ENCODE results near the gene ZNF438. TPM values are rescaled to one million over a fixed set of nuclear protein-coding genes. Genes with fewer than 3 reads are reported as not detected.

ZNF438 gene
- total RNA-seq, 1 donor from 2014 or later, result 6.9 TPM

GRCh38 chr10:30830315-30831230 lies 201.1 kb downstream of the ZNF438 start:
- no peak for DNase-seq (ENCODE audit: extremely low read depth, low read depth, low spot score)

GRCh38 chr10:30829901-30830300 lies 201.8 kb downstream of the ZNF438 start:
- DNase-seq (ENCODE audit: extremely low read depth, low read depth, low spot score), result no peak

GRCh38 chr10:30828680-30829079 lies 203.0 kb downstream of the ZNF438 start:
- no peak for DNase-seq (ENCODE audit: extremely low read depth, low read depth, low spot score)

GRCh38 chr10:30828164-30828563 lies 203.5 kb downstream of the ZNF438 start:
- DNase-seq (ENCODE audit: extremely low read depth, low read depth, low spot score), result no peak

GRCh38 chr10:30827531-30828120 lies 204.0 kb downstream of the ZNF438 start:
- no peak for DNase-seq (ENCODE audit: extremely low read depth, low read depth, low spot score)

GRCh38 chr10:30826679-30827078 lies 205.0 kb downstream of the ZNF438 start:
- no peak for DNase-seq (ENCODE audit: extremely low read depth, low read depth, low spot score)

DNA sequence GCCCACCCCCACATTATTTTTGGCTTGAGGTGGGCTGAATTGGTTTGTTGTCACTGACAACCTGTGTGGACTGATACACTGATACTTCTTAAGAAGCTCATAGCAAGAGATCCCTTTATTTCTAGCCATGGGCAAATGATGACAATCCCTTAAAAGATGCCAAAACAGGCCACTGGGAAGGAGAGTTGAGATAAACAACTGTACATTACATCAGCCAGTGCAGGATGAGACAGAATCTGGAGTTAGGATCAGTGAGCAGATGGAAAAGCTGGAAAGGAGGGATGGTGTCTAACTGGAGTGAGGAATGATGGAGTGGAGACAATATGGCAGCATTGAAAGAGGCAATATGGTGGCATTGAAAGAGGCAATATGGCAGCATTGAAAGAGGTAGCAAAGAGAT lies 206.2 kb downstream of the ZNF438 start:
- DNase-seq (ENCODE audit: extremely low read depth, low read depth, low spot score), result no peak

DNA sequence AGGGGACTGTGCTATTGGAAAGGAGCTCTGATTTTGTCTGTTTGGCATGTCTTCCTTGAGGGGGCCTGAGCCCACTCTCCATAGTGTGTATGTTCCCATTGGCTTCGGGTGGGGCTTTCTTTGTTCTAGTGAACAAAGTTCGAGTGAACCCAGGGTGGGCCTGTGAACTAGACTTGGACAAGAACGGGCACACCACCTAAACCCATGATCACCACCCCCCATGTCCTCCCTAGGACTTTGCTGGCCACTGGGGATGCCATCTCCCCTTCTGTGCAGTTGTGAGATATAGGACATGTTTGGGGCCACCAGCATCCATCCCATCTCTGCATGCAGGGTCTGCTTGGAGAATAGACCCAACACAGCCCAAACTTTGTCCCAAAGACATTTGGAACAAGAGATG lies 206.6 kb downstream of the ZNF438 start:
- DNase-seq (ENCODE audit: extremely low read depth, low read depth, low spot score), result no peak

- DNase-seq (ENCODE audit: extremely low read depth, low read depth, low spot score), result no peak
These were observed 208.0 kb downstream of the ZNF438 start for GRCh38 chr10:30823651-30824050.

DNA sequence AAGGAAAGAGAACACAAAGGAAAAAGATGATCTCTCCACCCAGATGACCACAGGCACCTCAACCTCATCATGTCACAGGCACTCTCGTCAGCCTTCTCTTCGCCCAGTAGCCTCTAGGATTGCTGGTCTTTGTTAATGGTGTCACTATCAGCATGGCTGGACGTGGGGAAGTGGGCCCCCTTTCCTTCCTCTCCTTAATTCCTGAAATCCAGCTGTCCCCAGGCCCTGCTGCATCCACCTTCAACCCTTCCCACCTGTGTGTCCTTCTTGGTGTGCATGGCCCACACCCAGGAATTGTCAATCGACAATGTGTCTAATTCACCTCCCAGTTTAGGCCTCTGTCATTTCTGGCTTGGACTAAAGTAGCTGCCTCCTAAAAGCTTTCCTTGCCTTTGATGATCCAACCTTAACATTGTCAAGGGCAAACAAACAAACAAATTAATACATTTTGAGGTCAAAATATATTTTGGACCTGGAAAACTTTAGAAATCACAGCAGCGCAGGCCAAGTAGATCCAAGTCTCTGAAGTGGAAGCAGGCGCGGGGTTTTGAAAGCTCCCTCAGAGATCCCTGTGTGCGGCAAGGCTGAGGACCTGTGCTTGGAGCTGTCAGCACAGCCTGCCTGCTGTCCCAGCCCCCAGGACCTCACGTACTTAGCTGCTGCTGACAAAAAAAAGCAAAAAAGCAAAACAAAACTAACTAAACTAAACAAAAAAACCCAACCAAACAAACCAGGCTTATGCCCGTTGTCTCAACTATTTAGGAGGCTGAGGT lies 208.8 kb downstream of the ZNF438 start:
- DNase-seq (ENCODE audit: extremely low read depth, low read depth, low spot score), result no peak

DNA sequence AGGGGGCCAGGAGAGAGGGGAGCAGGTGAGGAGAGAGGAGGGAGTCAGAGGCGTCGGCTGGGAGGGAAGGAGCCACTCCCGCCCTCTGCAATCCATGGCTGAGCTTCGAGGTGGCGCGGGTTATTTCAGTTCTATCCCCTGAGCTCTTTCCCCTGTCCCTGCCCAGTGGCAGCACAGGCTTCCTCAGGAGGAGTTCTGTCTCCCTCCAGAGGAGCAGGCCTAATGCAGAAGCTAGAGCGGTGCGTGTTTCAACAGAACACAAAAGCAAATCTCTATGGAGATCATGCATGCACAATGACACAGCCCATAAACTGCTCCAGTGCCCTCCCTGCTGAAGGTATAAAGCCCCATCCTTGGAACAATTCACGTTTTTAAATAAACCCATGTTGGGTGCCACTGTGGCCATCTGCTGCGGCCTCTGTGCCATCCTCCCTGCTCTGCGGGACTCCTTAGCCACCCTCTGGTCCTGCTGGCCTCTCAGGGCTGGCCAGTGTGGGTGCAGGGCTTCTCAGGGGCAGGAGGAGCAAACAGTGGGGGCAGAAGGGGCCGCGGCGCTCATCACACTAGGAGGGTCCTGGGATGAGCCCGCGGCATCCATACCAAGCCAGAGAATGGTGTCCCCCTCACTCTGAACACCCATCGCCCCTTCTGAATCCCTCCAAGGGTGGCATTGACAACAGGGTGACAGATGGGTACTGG lies 209.5 kb downstream of the ZNF438 start:
- no peak for DNase-seq (ENCODE audit: extremely low read depth, low read depth, low spot score)

GRCh38 chr10:30821261-30821993 lies 210.2 kb downstream of the ZNF438 start:
- no peak for DNase-seq (ENCODE audit: extremely low read depth, low read depth, low spot score)

GRCh38 chr10:30820261-30820991 lies 211.2 kb downstream of the ZNF438 start:
- DNase-seq (ENCODE audit: extremely low read depth, low read depth, low spot score), result peak; percentile 82

DNA sequence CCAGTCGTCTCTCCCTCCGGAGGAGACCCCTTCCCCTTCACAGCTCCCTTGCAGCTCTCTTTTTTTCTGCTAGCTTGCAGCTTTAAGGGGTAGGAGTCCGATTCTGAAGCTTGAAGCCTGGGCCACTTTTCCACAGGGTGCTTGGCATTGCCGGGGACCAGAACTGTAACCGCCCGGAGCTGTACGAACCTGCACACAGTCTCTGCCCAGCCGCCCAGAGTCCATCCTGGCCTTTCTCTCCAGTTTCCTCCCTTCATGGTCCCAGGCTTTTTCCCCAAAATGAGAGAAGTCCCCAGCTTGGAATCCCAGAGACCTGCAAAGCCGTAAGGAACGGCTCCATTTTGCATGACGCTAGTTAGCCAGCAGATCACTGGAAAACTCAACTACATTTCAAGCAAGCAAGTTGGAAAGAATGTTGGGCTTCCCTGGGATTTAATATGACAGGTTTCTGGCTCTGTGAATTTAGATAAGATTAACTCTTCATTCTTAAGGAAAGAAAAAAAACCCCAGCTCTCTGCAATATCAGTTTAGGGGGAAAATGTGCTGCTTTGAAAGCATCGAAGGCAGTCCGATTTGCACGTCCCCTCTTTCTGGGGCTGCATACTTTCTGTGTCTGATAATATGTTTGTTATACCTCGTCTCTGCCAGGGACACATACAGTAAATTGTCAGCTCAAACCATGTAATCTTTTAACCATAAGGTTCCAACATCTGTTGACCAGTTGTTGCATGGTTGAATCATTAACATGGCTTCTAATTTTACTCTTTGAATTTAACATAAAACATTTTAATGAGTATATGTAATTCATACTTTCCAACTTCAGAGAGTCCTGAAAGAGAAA lies 212.1 kb downstream of the ZNF438 start:
- DNase-seq (ENCODE audit: extremely low read depth, low read depth, low spot score), result no peak

- DNase-seq (ENCODE audit: extremely low read depth, low read depth, low spot score), result no peak
These were observed 212.8 kb downstream of the ZNF438 start for GRCh38 chr10:30818854-30819253.

- no peak for DNase-seq (ENCODE audit: extremely low read depth, low read depth, low spot score)
These were observed 213.5 kb downstream of the ZNF438 start for GRCh38 chr10:30818010-30818660.

DNA sequence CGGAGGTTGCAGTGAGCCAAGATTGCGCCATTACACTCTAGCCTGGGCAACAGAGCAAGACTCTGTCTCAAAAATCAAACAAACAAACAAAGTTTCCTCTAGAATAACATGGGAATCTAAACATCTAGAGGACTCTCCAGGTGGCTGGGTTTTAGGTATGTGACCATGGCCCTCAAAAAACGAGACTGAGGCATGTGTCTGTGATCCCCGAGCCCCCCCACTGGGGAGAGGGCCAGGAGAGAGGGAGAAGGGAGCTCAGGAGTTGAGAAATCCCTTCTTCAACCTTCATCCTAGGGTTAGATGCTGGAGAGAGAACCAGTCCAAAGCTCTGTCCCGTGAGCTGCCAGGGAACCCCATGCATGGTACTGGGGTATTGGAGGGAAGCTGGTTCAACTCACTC lies 214.1 kb downstream of the ZNF438 start:
- DNase-seq (ENCODE audit: extremely low read depth, low read depth, low spot score), result no peak

DNA sequence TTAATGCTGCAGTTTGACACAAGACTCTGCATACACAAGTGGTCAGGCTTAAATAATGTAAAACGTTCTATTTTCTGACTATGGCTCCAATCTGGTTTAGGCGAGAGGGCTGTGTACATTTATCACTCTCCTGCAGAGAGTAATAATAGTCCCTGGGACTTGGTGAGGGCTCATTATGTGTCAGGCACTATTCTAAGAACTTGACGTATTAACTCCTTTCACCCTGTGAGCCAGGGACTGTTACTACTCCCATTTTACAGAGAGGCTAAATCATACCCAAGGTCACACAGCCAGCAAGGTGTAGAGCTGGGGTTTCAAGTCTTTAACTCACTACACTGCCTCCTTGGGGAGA lies 214.9 kb downstream of the ZNF438 start:
- no peak for DNase-seq (ENCODE audit: extremely low read depth, low read depth, low spot score)

All from glomerular endothelial cell (primary cell).